GM12801 (cell line): ENCODE results near the gene PSD2.

Experiments used
- CTCF ChIP-seq: IDR thresholded peaks from one replicate; pipeline ENCODE4 v1.5.1; 2011; ENCODE audit warnings: control low read depth; ENCODE audit not compliant: insufficient read length; ENCODE audit errors: extremely low read depth

The PSD2 gene

GRCh38 chr5:139760066-139761056 lies 35.2 kb upstream of the PSD2 start:
- TF ChIP-seq CTCF: no peak

DNA sequence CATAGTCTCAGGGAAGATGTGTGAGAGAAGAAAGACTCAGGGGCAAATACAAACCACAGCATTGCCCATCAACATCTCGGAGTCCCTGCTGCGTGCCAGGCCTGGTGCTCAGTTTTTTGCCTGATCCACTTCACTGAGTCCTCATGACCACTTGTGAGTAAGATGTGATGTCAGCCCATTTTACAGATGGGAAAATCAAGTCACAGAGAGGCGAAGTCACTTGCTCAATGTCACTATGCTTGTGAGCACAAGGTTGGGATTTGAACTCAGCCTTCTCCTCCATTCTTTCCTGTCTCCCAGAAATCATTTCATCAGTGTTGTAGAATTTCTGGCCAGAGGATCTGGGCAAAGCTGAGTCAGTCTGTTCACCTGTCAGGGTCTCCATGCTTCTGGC lies 34.6 kb upstream of the PSD2 start:
- TF ChIP-seq CTCF: no peak

DNA sequence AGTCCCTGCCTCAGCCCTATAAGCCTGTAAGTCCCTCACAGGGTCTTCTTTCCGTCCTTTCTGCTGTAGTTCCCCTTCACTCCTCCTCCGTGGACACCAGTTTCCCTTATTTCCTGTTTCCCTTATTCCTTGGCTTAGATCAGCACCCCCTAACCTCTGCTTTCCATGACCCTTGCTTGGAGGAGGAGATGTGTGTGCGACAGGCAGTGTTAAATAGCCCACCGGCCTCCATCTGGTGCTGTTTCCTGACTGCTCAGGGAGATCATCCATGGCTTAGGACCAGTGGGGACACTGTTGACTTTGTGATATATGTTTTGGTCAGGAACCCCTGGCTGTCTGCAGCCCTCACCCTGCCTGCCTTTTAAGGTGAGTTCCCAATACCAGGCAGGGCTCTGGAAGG lies 34.1 kb upstream of the PSD2 start:
- TF ChIP-seq CTCF: no peak

- no peak for TF ChIP-seq CTCF
These were observed 32.9 kb upstream of the PSD2 start for GRCh38 chr5:139762615-139763170.

- TF ChIP-seq CTCF: no peak
These were observed 32.2 kb upstream of the PSD2 start for GRCh38 chr5:139763280-139763929.

- no peak for TF ChIP-seq CTCF
These were observed 31.4 kb upstream of the PSD2 start for GRCh38 chr5:139763930-139764791.
